Parathyroid adenoma (tissue), 2 donors: ENCODE data around the gene EML1.

Experiments
- H2AFZ ChIP-seq: fragments of 300-600 bp; sonication (generic); one replicate; pipeline ENCODE4 v1.7.0; 2017; ENCODE audit warnings: antibody characterized with exemption, mild to moderate bottlenecking
- H3K27ac ChIP-seq: fragments of 300-600 bp; sonication (generic); one replicate; pipeline ENCODE4 v1.7.0; 2017
- H3K27me3 ChIP-seq: fragments of 300-600 bp; sonication (generic); one replicate; pipeline ENCODE4 v1.7.0; 2017; ENCODE audit warnings: low read length; ENCODE audit not compliant: control insufficient read depth, insufficient read depth
- H3K36me3 ChIP-seq: fragments of 300-600 bp; sonication (generic); one replicate; pipeline ENCODE4 v1.7.0; 2017; ENCODE audit warnings: low read length; ENCODE audit not compliant: control insufficient read depth, insufficient read depth
- H3K4me1 ChIP-seq: fragments of 300-600 bp; sonication (generic); one replicate; pipeline ENCODE4 v1.7.0; 2017; ENCODE audit warnings: control low read depth
- H3K4me2 ChIP-seq: fragments of 300-600 bp; sonication (generic); one replicate; pipeline ENCODE4 v1.7.0; 2017; ENCODE audit warnings: low read length
- H3K4me3 ChIP-seq: fragments of 300-600 bp; sonication (generic); one replicate; pipeline ENCODE4 v1.7.0; 2017; ENCODE audit warnings: low read depth, low read length
- H3K79me2 ChIP-seq: fragments of 300-600 bp; sonication (generic); one replicate; pipeline ENCODE4 v1.7.0; 2017; ENCODE audit warnings: control low read depth
- H3K9ac ChIP-seq: fragments of 300-600 bp; sonication (generic); one replicate; pipeline ENCODE4 v1.7.0; 2017; ENCODE audit warnings: mild to moderate bottlenecking
- H3K9me3 ChIP-seq: fragments of 300-600 bp; sonication (generic); one replicate; pipeline ENCODE4 v1.7.0; 2017; ENCODE audit warnings: low read length; ENCODE audit not compliant: control insufficient read depth
- TF ChIP-seq, protein P1 (sequence below): fragments of 300-600 bp; sonication (generic); IDR thresholded peaks from one replicate; pipeline ENCODE4 v1.7.0; 2017; ENCODE audit warnings: antibody characterized with exemption, mild to moderate bottlenecking
- donor health status: primary hyperparathyroidism.

Gene EML1

DNA sequence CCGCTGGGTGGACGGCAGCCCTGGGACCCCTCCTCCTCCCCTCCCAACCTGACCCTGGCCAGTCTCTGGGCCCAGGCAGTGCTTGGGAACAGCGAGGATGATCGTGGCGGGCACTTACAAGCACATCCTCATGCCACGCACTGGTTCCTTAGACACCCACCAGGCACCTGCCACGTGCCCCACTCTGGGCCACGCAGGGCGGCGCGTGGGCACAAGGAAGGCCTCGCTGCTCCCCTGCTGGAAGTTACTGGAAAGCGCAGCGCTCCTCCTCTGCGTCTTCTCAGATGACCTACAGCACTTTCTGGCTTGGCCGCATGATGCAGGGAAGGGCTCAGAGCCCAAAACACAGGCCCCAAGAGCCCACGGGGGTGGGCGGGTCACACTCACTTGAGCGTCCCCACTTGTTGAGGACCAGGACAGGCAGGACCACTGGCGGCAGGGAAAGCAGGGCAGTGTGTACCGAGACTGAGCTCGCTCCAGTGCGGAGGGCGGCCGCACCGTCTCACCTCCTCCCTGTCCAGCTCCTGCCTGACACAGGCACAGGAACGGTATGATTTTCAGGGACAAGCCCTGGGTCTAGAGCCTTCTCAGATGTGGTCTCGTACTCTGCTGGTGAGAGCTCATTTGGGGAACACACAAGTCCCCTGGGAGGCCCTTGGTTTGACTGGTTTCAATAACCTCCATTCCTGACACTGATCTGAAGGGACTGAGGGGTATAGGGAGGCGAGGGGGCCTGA lies 143.7 kb downstream of the EML1 start:
- Histone ChIP-seq H3K79me2 (no peaks in the 10 kb centered on the region), H3K27ac (no peak overlapping the region), H3K4me3 (no peak overlapping the region), H3K36me3 (no peaks in the 10 kb centered on the region), H3K9ac (no peak overlapping the region), H3K4me2 (no peak overlapping the region), H3K4me1 (no peaks in the 10 kb centered on the region), H3K9me3 (no peaks in the 10 kb centered on the region), H2AFZ (no peak overlapping the region), H3K27me3 (no peaks in the 10 kb centered on the region)
- TF ChIP-seq, protein P1, sequence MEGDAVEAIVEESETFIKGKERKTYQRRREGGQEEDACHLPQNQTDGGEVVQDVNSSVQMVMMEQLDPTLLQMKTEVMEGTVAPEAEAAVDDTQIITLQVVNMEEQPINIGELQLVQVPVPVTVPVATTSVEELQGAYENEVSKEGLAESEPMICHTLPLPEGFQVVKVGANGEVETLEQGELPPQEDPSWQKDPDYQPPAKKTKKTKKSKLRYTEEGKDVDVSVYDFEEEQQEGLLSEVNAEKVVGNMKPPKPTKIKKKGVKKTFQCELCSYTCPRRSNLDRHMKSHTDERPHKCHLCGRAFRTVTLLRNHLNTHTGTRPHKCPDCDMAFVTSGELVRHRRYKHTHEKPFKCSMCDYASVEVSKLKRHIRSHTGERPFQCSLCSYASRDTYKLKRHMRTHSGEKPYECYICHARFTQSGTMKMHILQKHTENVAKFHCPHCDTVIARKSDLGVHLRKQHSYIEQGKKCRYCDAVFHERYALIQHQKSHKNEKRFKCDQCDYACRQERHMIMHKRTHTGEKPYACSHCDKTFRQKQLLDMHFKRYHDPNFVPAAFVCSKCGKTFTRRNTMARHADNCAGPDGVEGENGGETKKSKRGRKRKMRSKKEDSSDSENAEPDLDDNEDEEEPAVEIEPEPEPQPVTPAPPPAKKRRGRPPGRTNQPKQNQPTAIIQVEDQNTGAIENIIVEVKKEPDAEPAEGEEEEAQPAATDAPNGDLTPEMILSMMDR: no peak

DNA sequence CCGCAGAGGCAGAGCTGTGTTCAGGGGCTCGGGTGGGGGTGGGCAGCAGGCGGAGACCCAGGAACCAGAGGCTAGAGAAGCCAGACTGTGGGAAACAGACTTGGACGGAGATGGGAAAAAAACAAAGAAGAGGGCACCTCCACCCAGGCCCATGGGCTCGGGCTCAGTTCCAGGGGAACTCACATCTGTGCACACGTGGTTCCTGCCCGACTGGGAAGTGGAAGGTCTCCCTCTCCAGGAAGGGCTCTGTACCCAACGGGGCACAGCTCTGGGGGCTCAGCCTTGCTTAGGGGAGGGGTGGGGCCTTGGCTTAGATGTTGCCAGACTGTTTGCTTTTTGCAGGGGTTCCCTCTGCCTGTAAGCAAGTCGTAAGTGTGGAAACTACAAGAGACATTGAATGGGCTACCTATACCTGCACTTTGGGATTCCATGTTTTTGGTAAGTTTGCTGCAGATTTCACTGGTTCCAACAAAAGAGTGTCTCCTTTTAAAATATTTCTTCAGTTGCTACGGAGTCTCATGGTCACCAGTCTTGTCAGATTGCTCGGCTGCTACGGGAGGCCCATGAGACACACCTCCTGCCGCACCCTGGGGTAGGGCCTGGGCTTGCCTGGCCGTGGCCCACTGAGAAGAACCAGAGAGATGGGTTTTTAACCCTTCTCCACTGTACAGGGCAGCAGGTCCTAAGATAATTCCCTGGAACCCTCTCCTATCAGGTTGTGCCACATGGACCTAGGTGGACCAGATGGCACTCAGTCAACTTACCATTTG lies 144.4 kb downstream of the EML1 start:
- H3K36me3 ChIP-seq: no peaks in the 10 kb centered on the region
- no peak overlapping the region for H2AFZ ChIP-seq
- no peaks in the 10 kb centered on the region for H3K79me2 ChIP-seq
- no peak overlapping the region for H3K9ac ChIP-seq
- TF ChIP-seq, protein P1: no peak
- H3K9me3 ChIP-seq: no peaks in the 10 kb centered on the region
- no peak overlapping the region for H3K4me3 ChIP-seq
- no peaks in the 10 kb centered on the region for H3K27me3 ChIP-seq
- no peak overlapping the region for H3K4me2 ChIP-seq
- no peaks in the 10 kb centered on the region for H3K4me1 ChIP-seq
- no peak overlapping the region for H3K27ac ChIP-seq

DNA sequence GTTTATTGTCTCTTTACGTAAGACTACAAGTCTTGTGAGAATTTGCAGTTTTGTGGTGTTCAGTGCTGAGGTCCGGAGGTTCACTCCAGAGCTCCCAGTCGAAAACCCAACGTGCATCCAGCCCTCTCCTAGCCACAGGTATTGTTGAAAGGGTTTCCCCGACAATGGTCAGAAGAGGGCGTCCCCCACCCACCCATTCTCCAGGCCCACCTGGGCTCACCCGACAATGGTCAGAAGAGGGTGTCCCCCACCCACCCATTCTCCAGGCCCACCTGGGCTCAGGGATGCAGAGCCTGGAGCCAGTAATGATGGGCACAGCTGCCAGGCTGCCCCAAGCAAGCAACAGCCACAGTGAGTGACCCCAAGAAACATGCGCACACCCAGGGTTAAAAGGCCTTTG lies 145.2 kb downstream of the EML1 start:
- TF ChIP-seq, protein P1: no peak

DNA sequence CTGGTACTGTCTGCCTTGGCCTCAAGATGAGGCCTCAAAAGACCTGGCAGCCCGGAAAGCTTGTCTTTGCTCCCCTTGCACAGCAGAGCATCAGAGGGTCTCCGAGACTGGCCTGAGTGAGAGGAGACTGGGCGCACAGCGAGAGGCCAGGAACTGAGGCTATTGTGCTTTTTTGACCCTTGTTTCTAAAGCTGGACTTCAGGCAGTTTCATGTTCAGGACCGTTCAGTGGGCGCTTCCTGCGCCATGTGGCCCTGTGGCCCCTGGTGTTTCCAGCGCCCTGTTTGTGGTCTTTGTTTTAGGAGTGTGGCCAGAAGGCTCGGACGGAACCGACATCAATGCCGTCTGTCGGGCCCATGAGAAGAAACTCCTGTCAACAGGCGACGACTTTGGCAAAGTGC lies 145.7 kb downstream of the EML1 start:
- Histone ChIP-seq H3K9ac (no peak overlapping the region), H3K36me3 (no peaks in the 10 kb centered on the region), H3K9me3 (no peaks in the 10 kb centered on the region), H3K4me3 (no peak overlapping the region), H3K27me3 (no peaks in the 10 kb centered on the region), H3K4me1 (no peaks in the 10 kb centered on the region), H3K4me2 (no peak overlapping the region), H3K79me2 (no peaks in the 10 kb centered on the region), H3K27ac (no peak overlapping the region), H2AFZ (no peak overlapping the region)
- TF ChIP-seq, protein P1: no peak

More for the DNA sequence above, 145.2 kb downstream of the EML1 start:
- Histone ChIP-seq H3K27me3 (no peaks in the 10 kb centered on the region), H3K4me3 (no peak overlapping the region), H3K27ac (no peak overlapping the region), H3K4me2 (no peak overlapping the region), H3K9ac (no peak overlapping the region), H3K4me1 (no peaks in the 10 kb centered on the region), H3K9me3 (no peaks in the 10 kb centered on the region), H2AFZ (no peak overlapping the region), H3K36me3 (no peaks in the 10 kb centered on the region), H3K79me2 (no peaks in the 10 kb centered on the region)
